ENCODE results near the gene MAPK4.

GRCh38 chr18:50694147-50694546, 134.3 kb downstream of the MAPK4 start:
- TF ChIP-seq CTCF (IDR thresholded peaks at IDR 0.05) (no peak), POLR2A (IDR thresholded peaks at IDR 0.05) (no peak), EP300 (IDR thresholded peaks at IDR 0.05) (no peak), POLR2AphosphoS5 (IDR thresholded peaks at IDR 0.05) (no peak)

Data from upper lobe of left lung (tissue), 4 donors.